K562 (cell line): ENCODE measurements around the gene MYL12A.

Experiments
- HCFC1 ChIP-seq: IDR thresholded peaks from 2 replicates; pipeline ENCODE4 v1.6.1; 2012; ENCODE audit warnings: low read depth, low read length, improper control_type of control experiment
- ZNF707 ChIP-seq: fragments of 250-450 bp; sonication (Bioruptor Pico); conservative IDR thresholded peaks from 2 replicates; pipeline ENCODE4 v1.8.0; 2022; ENCODE audit warnings: inconsistent platforms, mild to moderate bottlenecking, moderate library complexity
- TF ChIP-seq, protein P1 (sequence below): fragments of 450-650 bp; IDR thresholded peaks from 2 replicates; pipeline ENCODE4 v1.6.1; 2016; ENCODE audit warnings: low read depth
- TF ChIP-seq, protein P2 (sequence below), 3 experiments: IDR thresholded peaks in 2 of 3; conservative IDR thresholded peaks in 1 of 3; 2 replicates each; pipeline ENCODE4 v1.5.1; 2011 to 2012; ENCODE audit warnings: low read length in 3 of 3, mild to moderate bottlenecking in 3 of 3, control low read depth in 2 of 3, improper control_type of control experiment in 1 of 3, inconsistent platforms in 1 of 3, low read depth in 1 of 3, mixed read lengths in 1 of 3, moderate library complexity in 1 of 3; ENCODE audit not compliant: insufficient read depth in 2 of 3
- TF ChIP-seq, protein P3 (sequence below): sonication (generic); formaldehyde crosslinking; IDR thresholded peaks from 2 replicates; pipeline ENCODE4 v1.8.1; 2023; ENCODE audit warnings: mild to moderate bottlenecking, missing genetic modification reagents

DNA sequence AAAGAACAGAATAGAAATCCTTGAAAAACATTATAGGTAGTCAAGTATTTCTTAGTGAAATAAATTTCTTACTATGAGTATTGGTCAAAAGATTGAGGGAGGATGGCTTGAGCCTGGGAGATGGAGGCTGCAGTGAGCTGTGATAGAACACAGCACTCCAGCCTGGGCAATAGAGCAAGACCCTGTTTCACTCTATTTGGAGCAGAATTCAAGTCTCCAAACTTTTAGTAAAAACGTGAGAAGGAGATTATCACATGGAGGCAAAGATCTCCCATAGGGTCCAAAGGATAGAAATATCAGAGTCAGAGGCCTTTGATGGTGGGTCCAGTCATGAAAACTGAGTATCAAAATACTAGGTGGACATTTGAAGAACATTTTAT, 2.4 kb upstream of the MYL12A start:
- TF ChIP-seq, protein P1, sequence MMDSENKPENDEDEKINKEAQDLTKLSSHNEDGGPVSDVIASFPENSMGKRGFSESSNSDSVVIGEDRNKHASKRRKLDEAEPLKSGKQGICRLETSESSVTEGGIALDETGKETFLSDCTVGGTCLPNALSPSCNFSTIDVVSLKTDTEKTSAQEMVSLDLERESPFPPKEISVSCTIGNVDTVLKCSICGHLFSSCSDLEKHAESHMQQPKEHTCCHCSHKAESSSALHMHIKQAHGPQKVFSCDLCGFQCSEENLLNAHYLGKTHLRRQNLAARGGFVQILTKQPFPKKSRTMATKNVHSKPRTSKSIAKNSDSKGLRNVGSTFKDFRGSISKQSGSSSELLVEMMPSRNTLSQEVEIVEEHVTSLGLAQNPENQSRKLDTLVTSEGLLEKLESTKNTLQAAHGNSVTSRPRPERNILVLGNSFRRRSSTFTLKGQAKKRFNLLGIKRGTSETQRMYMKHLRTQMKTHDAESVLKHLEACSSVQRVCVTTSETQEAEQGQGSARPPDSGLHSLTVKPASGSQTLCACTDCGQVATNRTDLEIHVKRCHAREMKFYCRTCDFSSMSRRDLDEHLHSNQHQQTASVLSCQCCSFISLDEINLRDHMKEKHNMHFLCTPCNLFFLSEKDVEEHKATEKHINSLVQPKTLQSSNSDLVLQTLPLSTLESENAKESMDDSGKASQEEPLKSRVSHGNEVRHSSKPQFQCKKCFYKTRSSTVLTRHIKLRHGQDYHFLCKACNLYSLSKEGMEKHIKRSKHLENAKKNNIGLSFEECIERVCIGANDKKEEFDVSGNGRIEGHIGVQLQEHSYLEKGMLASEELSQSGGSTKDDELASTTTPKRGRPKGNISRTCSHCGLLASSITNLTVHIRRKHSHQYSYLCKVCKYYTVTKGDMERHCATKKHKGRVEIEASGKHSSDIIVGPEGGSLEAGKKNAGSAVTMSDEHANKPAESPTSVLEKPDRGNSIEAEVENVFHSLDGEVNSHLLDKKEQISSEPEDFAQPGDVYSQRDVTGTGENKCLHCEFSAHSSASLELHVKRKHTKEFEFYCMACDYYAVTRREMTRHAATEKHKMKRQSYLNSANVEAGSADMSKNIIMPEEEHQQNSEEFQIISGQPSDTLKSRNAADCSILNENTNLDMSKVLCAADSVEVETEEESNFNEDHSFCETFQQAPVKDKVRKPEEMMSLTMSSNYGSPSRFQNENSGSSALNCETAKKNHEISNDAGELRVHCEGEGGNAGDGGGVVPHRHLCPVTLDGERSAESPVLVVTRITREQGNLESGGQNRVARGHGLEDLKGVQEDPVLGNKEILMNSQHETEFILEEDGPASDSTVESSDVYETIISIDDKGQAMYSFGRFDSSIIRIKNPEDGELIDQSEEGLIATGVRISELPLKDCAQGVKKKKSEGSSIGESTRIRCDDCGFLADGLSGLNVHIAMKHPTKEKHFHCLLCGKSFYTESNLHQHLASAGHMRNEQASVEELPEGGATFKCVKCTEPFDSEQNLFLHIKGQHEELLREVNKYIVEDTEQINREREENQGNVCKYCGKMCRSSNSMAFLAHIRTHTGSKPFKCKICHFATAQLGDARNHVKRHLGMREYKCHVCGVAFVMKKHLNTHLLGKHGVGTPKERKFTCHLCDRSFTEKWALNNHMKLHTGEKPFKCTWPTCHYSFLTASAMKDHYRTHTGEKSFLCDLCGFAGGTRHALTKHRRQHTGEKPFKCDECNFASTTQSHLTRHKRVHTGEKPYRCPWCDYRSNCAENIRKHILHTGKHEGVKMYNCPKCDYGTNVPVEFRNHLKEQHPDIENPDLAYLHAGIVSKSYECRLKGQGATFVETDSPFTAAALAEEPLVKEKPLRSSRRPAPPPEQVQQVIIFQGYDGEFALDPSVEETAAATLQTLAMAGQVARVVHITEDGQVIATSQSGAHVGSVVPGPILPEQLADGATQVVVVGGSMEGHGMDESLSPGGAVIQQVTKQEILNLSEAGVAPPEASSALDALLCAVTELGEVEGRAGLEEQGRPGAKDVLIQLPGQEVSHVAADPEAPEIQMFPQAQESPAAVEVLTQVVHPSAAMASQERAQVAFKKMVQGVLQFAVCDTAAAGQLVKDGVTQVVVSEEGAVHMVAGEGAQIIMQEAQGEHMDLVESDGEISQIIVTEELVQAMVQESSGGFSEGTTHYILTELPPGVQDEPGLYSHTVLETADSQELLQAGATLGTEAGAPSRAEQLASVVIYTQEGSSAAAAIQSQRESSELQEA, result no peak
- TF ChIP-seq HCFC1 (no peak), ZNF707 (CRISPR knock-in tag) (no peak)
- TF ChIP-seq, protein P2, sequence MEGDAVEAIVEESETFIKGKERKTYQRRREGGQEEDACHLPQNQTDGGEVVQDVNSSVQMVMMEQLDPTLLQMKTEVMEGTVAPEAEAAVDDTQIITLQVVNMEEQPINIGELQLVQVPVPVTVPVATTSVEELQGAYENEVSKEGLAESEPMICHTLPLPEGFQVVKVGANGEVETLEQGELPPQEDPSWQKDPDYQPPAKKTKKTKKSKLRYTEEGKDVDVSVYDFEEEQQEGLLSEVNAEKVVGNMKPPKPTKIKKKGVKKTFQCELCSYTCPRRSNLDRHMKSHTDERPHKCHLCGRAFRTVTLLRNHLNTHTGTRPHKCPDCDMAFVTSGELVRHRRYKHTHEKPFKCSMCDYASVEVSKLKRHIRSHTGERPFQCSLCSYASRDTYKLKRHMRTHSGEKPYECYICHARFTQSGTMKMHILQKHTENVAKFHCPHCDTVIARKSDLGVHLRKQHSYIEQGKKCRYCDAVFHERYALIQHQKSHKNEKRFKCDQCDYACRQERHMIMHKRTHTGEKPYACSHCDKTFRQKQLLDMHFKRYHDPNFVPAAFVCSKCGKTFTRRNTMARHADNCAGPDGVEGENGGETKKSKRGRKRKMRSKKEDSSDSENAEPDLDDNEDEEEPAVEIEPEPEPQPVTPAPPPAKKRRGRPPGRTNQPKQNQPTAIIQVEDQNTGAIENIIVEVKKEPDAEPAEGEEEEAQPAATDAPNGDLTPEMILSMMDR (IDR thresholded peaks at IDR 0.05 in 2 of 3, conservative IDR thresholded peaks at IDR 0.05 in 1 of 3; ENCODE audit: insufficient read depth in 2 of 3, low read depth in 1 of 3, low read length in 3 of 3), result no peak
- TF ChIP-seq, protein P3, sequence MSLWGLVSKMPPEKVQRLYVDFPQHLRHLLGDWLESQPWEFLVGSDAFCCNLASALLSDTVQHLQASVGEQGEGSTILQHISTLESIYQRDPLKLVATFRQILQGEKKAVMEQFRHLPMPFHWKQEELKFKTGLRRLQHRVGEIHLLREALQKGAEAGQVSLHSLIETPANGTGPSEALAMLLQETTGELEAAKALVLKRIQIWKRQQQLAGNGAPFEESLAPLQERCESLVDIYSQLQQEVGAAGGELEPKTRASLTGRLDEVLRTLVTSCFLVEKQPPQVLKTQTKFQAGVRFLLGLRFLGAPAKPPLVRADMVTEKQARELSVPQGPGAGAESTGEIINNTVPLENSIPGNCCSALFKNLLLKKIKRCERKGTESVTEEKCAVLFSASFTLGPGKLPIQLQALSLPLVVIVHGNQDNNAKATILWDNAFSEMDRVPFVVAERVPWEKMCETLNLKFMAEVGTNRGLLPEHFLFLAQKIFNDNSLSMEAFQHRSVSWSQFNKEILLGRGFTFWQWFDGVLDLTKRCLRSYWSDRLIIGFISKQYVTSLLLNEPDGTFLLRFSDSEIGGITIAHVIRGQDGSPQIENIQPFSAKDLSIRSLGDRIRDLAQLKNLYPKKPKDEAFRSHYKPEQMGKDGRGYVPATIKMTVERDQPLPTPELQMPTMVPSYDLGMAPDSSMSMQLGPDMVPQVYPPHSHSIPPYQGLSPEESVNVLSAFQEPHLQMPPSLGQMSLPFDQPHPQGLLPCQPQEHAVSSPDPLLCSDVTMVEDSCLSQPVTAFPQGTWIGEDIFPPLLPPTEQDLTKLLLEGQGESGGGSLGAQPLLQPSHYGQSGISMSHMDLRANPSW (CRISPR knock-in tag), result no peak
